ENCODE data around the gene JMJD1C.
A peak's percentile ranks its signal among the peaks of the same experiment; 100 is the strongest.

JMJD1C gene

GRCh38 chr10:63140077-63140476 lies 325.7 kb downstream of the JMJD1C start:
- no peak overlapping the region for H3K27ac ChIP-seq
- no peak for TF ChIP-seq CTCF (IDR thresholded peaks at IDR 0.05)
- DNase-seq (ENCODE audit: low spot score) = no peak
- H3K4me3 ChIP-seq = no peak overlapping the region

- DNase-seq (ENCODE audit: low spot score) = no peak
- no peak overlapping the region for H3K4me3 ChIP-seq
- no peak overlapping the region for H3K27ac ChIP-seq
- TF ChIP-seq CTCF (IDR thresholded peaks at IDR 0.05) = no peak
Observed at GRCh38 chr10:63137306-63137705, 328.5 kb downstream of the JMJD1C start.

- Histone ChIP-seq H3K27ac (peak overlapping the region; percentile 90), H3K4me3 (peak overlapping the region; percentile 87)
- no peak for DNase-seq (ENCODE audit: low spot score)
- TF ChIP-seq CTCF (IDR thresholded peaks at IDR 0.05) = no peak
Observed at GRCh38 chr10:63133821-63134557, 331.8 kb downstream of the JMJD1C start.

GRCh38 chr10:63133056-63133820 lies 332.5 kb downstream of the JMJD1C start, which contains the start of gene NRBF2:
Gene NRBF2 (plus strand): TSS chr10:63133328. CDS start chr10:63133471, 143 bp downstream.
- Histone ChIP-seq H3K4me3 (peak within 1 kb of the TSS; percentile 87), H3K27ac (peak within 1 kb of the TSS; percentile 90)
- DNase-seq (ENCODE audit: low spot score) = peak; percentile 99
- TF ChIP-seq CTCF (IDR thresholded peaks at IDR 0.05) = no peak

- Histone ChIP-seq H3K27ac (peak overlapping the region; percentile 90), H3K4me3 (peak overlapping the region; percentile 87)
- no peak for DNase-seq (ENCODE audit: low spot score)
- no peak for TF ChIP-seq CTCF (IDR thresholded peaks at IDR 0.05)
Observed at GRCh38 chr10:63132651-63133055, 333.1 kb downstream of the JMJD1C start.

GRCh38 chr10:63129888-63130287 lies 335.9 kb downstream of the JMJD1C start:
- TF ChIP-seq CTCF (IDR thresholded peaks at IDR 0.05) = no peak
- no peak for DNase-seq (ENCODE audit: low spot score)
- no peak overlapping the region for H3K27ac ChIP-seq
- H3K4me3 ChIP-seq = no peak overlapping the region

All from coronary artery (tissue), 2 donors.